ENCODE results near the gene PSMC5.
"Not testable (repeated sequence)": the region's sequence is repeated elsewhere in the genome, so short reads cannot be mapped to it uniquely, and the experiment has no call there.

GRCh38 chr17:63874693-63875092 is 47.5 kb downstream of the PSMC5 start:
- TF ChIP-seq CTCF (IDR thresholded peaks at IDR 0.05 in 8 of 11, conservative IDR thresholded peaks at IDR 0.05 in 3 of 11); POLR2AphosphoS5 (IDR thresholded peaks at IDR 0.05); POLR2A (IDR thresholded peaks at IDR 0.05): not testable (repeated sequence)

Measured in spleen (tissue), 7 donors.